HG03066 (cell line): ENCODE results near the gene CDKN1C.

ENCODE experiments used
- ATAC-seq: cut with Tn5 transposase; IDR thresholded peaks from one replicate; pipeline ENCODE4 v1.9.1; 2021; ENCODE audit warnings: low read depth; ENCODE audit not compliant: unreplicated experiment

Gene CDKN1C

GRCh38 chr11:2834503-2835273, 50.9 kb downstream of the CDKN1C start:
- no peak for ATAC-seq

GRCh38 chr11:2833716-2834502, 51.7 kb downstream of the CDKN1C start:
- no peak for ATAC-seq
